Liver (tissue), 9 donors: Measurements from ENCODE around the gene PPP2R2D. TPM values are rescaled to one million over a fixed set of nuclear protein-coding genes. Genes with fewer than 3 reads are reported as not detected.
"Not testable (repeated sequence)": the region's sequence is repeated elsewhere in the genome, so short reads cannot be mapped to it uniquely, and the experiment has no call there.

ENCODE experiments used
- DNase-seq: peaks from one replicate; pipeline ENCODE4 v3.0.0-alpha.2; 2017; ENCODE audit warnings: low spot score
- H3K27ac ChIP-seq, 2 donors: one replicate each; pipeline ENCODE4 v1.7.0; 2013; ENCODE audit warnings: inconsistent platforms in 2 of 2, low read length in 2 of 2, control low read depth in 1 of 2, low read depth in 1 of 2, mild to moderate bottlenecking in 1 of 2
- H3K27me3 ChIP-seq, 4 donors: one replicate each; pipeline versions ENCODE4 v1.6.1 to v1.7.0; 2013; ENCODE audit warnings: low read length in 3 of 4, inconsistent platforms in 1 of 4, mild to moderate bottlenecking in 1 of 4, moderate library complexity in 1 of 4; ENCODE audit not compliant: control insufficient read depth in 4 of 4, insufficient read depth in 4 of 4
- H3K36me3 ChIP-seq, 4 donors: one replicate each; pipeline versions ENCODE4 v1.6.1 to v1.7.0; 2013; ENCODE audit warnings: low read length in 3 of 4, mild to moderate bottlenecking in 3 of 4, low read depth in 1 of 4, moderate library complexity in 1 of 4; ENCODE audit not compliant: control insufficient read depth in 4 of 4, insufficient read depth in 3 of 4
- H3K4me1 ChIP-seq, 4 donors: one replicate each; pipeline versions ENCODE4 v1.6.1 to v1.7.0; 2013; ENCODE audit warnings: low read length in 3 of 4, mild to moderate bottlenecking in 3 of 4, moderate library complexity in 1 of 4; ENCODE audit not compliant: control insufficient read depth in 4 of 4, insufficient read depth in 4 of 4
- H3K4me3 ChIP-seq, 3 donors: one replicate each; pipeline versions ENCODE4 v1.6.1 to v1.7.0; 2013; ENCODE audit warnings: low read length in 3 of 3, control low read depth in 1 of 3, low read depth in 1 of 3, mild to moderate bottlenecking in 1 of 3
- H3K9ac ChIP-seq, 2 donors: one replicate each; pipeline ENCODE4 v1.7.0; 2013; ENCODE audit warnings: low read length in 2 of 2, mild to moderate bottlenecking in 2 of 2, moderate library complexity in 2 of 2, control low read depth in 1 of 2, low read depth in 1 of 2
- H3K9me3 ChIP-seq, 4 donors: one replicate each; pipeline versions ENCODE4 v1.6.1 to v1.7.0; 2013; ENCODE audit warnings: low read length in 3 of 4; ENCODE audit not compliant: control insufficient read depth in 4 of 4
- FOXA2 ChIP-seq: IDR thresholded peaks from 2 replicates; pipeline ENCODE4 v1.6.1; 2016; ENCODE audit warnings: antibody characterized with exemption
- GABPA ChIP-seq, 2 donors: IDR thresholded peaks in 1 of 2; conservative IDR thresholded peaks in 1 of 2; 2 replicates each; pipeline ENCODE4 v1.6.1; 2016; ENCODE audit warnings: antibody characterized with exemption in 2 of 2, mild to moderate bottlenecking in 1 of 2, moderate library complexity in 1 of 2
- HNF4A ChIP-seq, 2 donors: conservative IDR thresholded peaks; 2 replicates each; pipeline ENCODE4 v1.6.1; 2016; ENCODE audit warnings: antibody characterized with exemption in 2 of 2, mild to moderate bottlenecking in 2 of 2
- HNF4G ChIP-seq: IDR thresholded peaks from 2 replicates; pipeline ENCODE4 v1.6.1; 2016; ENCODE audit warnings: antibody characterized with exemption
- JUND ChIP-seq, 2 donors: IDR thresholded peaks; 2 replicates each; pipeline ENCODE4 v1.6.1; 2016; ENCODE audit warnings: antibody characterized with exemption in 2 of 2
- SP1 ChIP-seq: IDR thresholded peaks from 2 replicates; pipeline ENCODE4 v1.6.1; 2018; ENCODE audit warnings: antibody characterized with exemption, mild to moderate bottlenecking
- whole genome bisulfite sequencing: extraction: QIAGEN DNeasy Blood & Tissue Kit; methylation state at CpG from one replicate; pipeline ENCODE4 v1.1.7; 2013; 5-methylcytosine and 5-hydroxymethylcytosine counted together
- polyA plus RNA-seq, 2 donors: library from polyadenylated mRNA; stranded (reverse) in 1 of 2; unstranded in 1 of 2; fragments of 200-250 nt in 1 of 2; fragments of >200 nt in 1 of 2; fragmentation: Nextera tagmentation in 1 of 2; extraction: Ambion mirVana in 1 of 2; gene quantifications; one replicate each; pipeline versions ENCODE4 v1.2.1 to v1.2.3, GENCODE V29; 2013 to 2015
- total RNA-seq, 2 donors: library from RNA; depleted of rRNA; stranded (reverse); fragments of >200 nt; gene quantifications; one replicate each; pipeline ENCODE4 v1.2.3, GENCODE V29; 2014
- TF ChIP-seq, protein P1 (sequence below): IDR thresholded peaks from 2 replicates; pipeline ENCODE4 v1.6.1; 2016; ENCODE audit warnings: antibody characterized with exemption
- TF ChIP-seq, protein P2 (sequence below): IDR thresholded peaks from 2 replicates; pipeline ENCODE4 v1.6.1; 2016; ENCODE audit warnings: antibody characterized with exemption, mild to moderate bottlenecking
- TF ChIP-seq, protein P3 (sequence below): fragments of 150-350 bp; IDR thresholded peaks from 2 replicates; pipeline ENCODE4 v1.5.1; 2017; ENCODE audit warnings: improper control_type of control experiment, low read depth, low read length; ENCODE audit not compliant: missing input control
- TF ChIP-seq, protein P4 (sequence below): IDR thresholded peaks from 2 replicates; pipeline ENCODE4 v1.6.1; 2016; ENCODE audit warnings: antibody characterized with exemption
- TF ChIP-seq, protein P5 (sequence below): IDR thresholded peaks from 2 replicates; pipeline ENCODE4 v1.6.1; 2016; ENCODE audit warnings: antibody characterized with exemption
- donor health status: healthy.
- donor health status: healthy.
- donor health status: healthy.
- donor health status: healthy.
- donor health status: healthy.

The PPP2R2D gene
- total and polyA plus RNA-seq, 4 donors = 5.9 to 20.5 (median 14.3) TPM

DNA sequence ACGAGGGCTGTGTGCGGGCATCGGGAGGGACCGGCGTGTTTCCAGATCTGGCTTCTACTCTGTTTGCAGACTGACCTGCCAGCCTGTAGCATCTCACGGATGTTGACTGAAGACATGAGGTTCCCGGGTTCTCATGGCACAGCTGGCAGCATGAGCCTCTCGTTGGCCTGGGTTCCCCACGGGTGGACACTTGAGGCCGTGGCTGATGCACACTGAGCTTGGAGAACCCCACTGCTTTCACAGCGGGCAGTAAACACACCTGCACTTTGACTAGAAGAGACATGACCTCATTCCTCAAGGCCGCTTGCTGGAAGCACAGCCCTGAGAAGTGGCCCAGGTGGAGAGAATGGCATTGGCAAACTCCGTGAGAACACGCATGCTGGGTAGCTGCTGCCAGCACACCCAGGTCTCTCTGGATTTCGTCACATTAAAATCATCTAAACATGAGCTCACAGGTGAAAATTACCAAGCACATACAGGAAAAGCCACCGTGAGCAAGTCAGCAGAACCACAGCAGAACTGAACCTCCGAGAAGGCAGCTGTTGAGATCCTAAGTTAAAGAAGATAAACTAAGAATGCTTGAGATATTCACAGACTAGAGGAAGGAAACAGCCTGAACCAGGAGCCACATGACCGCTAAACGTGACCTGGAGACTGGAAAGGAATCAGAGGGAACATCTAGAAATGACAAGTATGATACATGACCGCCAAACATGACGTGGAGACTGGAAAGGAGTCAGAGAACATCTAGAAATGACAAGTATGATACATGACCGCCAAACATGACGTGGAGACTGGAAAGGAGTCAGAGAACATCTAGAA lies 48.4 kb downstream of the PPP2R2D start:
- Histone ChIP-seq H3K9ac (no peak overlapping the region), H3K4me1 (no peaks in the 10 kb centered on the region), H3K4me3 (no peak overlapping the region), H3K27ac (no peak overlapping the region), H3K36me3 (peaks cover 7 to 63% (median 52%) of the 10 kb centered on the region in 4 donors), H3K9me3 (no peaks in the 10 kb centered on the region), H3K27me3 (no peaks in the 10 kb centered on the region)
- WGBS = 93% methylated on average over 21 of the region's 23 CpGs
- DNase-seq = no peak
- TF ChIP-seq, protein P1, sequence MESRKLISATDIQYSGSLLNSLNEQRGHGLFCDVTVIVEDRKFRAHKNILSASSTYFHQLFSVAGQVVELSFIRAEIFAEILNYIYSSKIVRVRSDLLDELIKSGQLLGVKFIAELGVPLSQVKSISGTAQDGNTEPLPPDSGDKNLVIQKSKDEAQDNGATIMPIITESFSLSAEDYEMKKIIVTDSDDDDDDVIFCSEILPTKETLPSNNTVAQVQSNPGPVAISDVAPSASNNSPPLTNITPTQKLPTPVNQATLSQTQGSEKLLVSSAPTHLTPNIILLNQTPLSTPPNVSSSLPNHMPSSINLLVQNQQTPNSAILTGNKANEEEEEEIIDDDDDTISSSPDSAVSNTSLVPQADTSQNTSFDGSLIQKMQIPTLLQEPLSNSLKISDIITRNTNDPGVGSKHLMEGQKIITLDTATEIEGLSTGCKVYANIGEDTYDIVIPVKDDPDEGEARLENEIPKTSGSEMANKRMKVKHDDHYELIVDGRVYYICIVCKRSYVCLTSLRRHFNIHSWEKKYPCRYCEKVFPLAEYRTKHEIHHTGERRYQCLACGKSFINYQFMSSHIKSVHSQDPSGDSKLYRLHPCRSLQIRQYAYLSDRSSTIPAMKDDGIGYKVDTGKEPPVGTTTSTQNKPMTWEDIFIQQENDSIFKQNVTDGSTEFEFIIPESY = no peak
- TF ChIP-seq HNF4G (no peak), GABPA (IDR thresholded peaks at IDR 0.05 in 1 of 2, conservative IDR thresholded peaks at IDR 0.05 in 1 of 2) (no peak), SP1 (no peak), JUND (IDR thresholded peaks at IDR 0.05) (no peak)
- TF ChIP-seq, protein P2, sequence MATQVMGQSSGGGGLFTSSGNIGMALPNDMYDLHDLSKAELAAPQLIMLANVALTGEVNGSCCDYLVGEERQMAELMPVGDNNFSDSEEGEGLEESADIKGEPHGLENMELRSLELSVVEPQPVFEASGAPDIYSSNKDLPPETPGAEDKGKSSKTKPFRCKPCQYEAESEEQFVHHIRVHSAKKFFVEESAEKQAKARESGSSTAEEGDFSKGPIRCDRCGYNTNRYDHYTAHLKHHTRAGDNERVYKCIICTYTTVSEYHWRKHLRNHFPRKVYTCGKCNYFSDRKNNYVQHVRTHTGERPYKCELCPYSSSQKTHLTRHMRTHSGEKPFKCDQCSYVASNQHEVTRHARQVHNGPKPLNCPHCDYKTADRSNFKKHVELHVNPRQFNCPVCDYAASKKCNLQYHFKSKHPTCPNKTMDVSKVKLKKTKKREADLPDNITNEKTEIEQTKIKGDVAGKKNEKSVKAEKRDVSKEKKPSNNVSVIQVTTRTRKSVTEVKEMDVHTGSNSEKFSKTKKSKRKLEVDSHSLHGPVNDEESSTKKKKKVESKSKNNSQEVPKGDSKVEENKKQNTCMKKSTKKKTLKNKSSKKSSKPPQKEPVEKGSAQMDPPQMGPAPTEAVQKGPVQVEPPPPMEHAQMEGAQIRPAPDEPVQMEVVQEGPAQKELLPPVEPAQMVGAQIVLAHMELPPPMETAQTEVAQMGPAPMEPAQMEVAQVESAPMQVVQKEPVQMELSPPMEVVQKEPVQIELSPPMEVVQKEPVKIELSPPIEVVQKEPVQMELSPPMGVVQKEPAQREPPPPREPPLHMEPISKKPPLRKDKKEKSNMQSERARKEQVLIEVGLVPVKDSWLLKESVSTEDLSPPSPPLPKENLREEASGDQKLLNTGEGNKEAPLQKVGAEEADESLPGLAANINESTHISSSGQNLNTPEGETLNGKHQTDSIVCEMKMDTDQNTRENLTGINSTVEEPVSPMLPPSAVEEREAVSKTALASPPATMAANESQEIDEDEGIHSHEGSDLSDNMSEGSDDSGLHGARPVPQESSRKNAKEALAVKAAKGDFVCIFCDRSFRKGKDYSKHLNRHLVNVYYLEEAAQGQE = no peak

DNA sequence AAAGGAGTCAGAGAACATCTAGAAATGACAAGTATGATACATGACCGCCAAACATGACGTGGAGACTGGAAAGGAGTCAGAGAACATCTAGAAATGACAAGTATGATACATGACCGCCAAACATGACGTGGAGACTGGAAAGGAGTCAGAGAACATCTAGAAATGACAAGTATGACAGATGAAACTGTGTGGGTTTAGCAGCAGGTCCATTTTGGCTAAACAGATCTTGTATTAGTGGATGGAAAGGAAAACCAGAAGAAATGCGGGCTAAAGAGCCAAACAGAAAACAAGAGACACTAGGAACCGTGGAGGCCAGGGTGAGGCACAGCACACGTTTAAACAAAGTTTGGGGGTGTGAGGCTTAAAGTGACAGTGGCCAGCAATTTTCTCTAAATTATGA lies 49.1 kb downstream of the PPP2R2D start:
- H3K4me3 ChIP-seq, H3K9me3 ChIP-seq, DNase-seq, H3K27ac ChIP-seq, H3K4me1 ChIP-seq, H3K9ac ChIP-seq, H3K27me3 ChIP-seq: not testable (repeated sequence)
- WGBS = 89% methylated on average over 5 of the region's 7 CpGs
- peaks cover 8 to 65% (median 51%) of the 10 kb centered on the region in 4 donors for H3K36me3 ChIP-seq

DNA sequence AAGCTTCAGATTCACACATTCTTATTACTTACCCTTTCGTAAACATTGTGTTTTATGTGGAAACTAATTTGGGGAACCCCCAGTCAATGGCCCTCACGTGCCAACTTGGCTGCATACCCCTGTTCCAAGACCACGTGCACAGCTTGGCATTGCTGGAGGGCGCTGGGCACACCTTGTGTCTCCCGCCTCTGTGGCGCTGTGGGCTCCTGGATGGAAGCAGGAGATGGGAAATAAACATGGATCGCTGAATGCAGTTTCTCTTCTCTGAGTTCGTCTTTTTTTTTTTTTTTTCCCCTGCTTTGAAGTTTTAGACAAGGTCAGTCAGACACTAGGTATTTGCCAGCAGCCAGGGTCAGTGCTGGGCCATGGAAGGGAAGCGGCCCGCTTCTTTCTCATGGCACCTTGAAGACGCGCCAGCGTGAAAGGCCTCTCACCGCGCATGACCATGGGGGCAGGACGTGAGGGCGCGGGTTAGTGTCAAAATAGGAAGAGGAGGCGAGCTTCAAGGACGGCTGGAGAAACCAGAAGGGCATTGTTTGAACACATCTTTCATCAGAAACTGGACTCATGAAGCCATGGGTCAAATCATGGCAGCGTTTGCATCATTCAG lies 53.7 kb downstream of the PPP2R2D start:
- TF ChIP-seq FOXA2 (no peak), HNF4A (conservative IDR thresholded peaks at IDR 0.05) (no peak), GABPA (IDR thresholded peaks at IDR 0.05 in 1 of 2, conservative IDR thresholded peaks at IDR 0.05 in 1 of 2) (no peak), JUND (IDR thresholded peaks at IDR 0.05) (no peak)
- TF ChIP-seq, protein P3, sequence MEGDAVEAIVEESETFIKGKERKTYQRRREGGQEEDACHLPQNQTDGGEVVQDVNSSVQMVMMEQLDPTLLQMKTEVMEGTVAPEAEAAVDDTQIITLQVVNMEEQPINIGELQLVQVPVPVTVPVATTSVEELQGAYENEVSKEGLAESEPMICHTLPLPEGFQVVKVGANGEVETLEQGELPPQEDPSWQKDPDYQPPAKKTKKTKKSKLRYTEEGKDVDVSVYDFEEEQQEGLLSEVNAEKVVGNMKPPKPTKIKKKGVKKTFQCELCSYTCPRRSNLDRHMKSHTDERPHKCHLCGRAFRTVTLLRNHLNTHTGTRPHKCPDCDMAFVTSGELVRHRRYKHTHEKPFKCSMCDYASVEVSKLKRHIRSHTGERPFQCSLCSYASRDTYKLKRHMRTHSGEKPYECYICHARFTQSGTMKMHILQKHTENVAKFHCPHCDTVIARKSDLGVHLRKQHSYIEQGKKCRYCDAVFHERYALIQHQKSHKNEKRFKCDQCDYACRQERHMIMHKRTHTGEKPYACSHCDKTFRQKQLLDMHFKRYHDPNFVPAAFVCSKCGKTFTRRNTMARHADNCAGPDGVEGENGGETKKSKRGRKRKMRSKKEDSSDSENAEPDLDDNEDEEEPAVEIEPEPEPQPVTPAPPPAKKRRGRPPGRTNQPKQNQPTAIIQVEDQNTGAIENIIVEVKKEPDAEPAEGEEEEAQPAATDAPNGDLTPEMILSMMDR = no peak
- TF ChIP-seq, protein P4, sequence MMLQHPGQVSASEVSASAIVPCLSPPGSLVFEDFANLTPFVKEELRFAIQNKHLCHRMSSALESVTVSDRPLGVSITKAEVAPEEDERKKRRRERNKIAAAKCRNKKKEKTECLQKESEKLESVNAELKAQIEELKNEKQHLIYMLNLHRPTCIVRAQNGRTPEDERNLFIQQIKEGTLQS = no peak
- TF ChIP-seq, protein P5, sequence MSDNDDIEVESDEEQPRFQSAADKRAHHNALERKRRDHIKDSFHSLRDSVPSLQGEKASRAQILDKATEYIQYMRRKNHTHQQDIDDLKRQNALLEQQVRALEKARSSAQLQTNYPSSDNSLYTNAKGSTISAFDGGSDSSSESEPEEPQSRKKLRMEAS = no peak
- Histone ChIP-seq H3K27ac (no peak overlapping the region), H3K4me1 (no peaks in the 10 kb centered on the region), H3K4me3 (no peak overlapping the region), H3K9ac (no peak overlapping the region), H3K9me3 (no peaks in the 10 kb centered on the region), H3K36me3 (peaks cover 8 to 45% (median 34%) of the 10 kb centered on the region in 4 donors), H3K27me3 (no peaks in the 10 kb centered on the region)
- 92% methylated on average over 21 of the region's 21 CpGs for WGBS
- no peak for DNase-seq
